B cell (primary cell): ENCODE measurements around the gene GXYLT1. TPM values are rescaled to one million over a fixed set of nuclear protein-coding genes. Genes with fewer than 3 reads are reported as not detected.

Source experiments
- ATAC-seq: fragments of 200-7000 bp; cut with Tn5 transposase; one replicate; pipeline ENCODE4 v1.10.0; 2021; ENCODE audit warnings: low read depth, mild to moderate bottlenecking, moderate number of reproducible peaks, moderate library complexity
- CTCF ChIA-PET: fragments of 350-600 bp; sonication (Branson Sonifier 250); formaldehyde crosslinking; loops from one replicate; lab custom pipeline; 2021; ENCODE audit warnings: antibody characterized with exemption, inconsistent platforms; lab: Charles Lee
- POLR2A ChIA-PET: fragments of 350-600 bp; sonication (Branson Sonifier 250); formaldehyde crosslinking; loops from one replicate; lab custom pipeline; 2021; ENCODE audit warnings: antibody characterized with exemption; lab: Charles Lee
- DNase-seq: peaks from one replicate; pipeline ENCODE4 v3.0.0; 2013
- H2AFZ ChIP-seq: 2 replicates; pipeline ENCODE4 v1.6.1; 2012; ENCODE audit warnings: mild to moderate bottlenecking, low read depth, low read length; ENCODE audit not compliant: insufficient read depth, poor library complexity, severe bottlenecking
- H3K27ac ChIP-seq, 2 donors: 1 replicate in 1 of 2; 2 replicates in 1 of 2; pipeline ENCODE4 v1.5.1; 2012 to 2013; ENCODE audit warnings: low read length in 2 of 2, mild to moderate bottlenecking in 2 of 2, moderate library complexity in 1 of 2
- H3K27me3 ChIP-seq, 4 experiments: fragments of 200-600 bp in 1 of 4; sonication (generic) in 1 of 4; replicated peaks in 1 of 4; 1 replicate in 2 of 4; 2 replicates in 2 of 4; pipeline versions ENCODE4 v1.6.1 to v1.7.0; 2013 to 2016; ENCODE audit warnings: low read length in 3 of 4, mild to moderate bottlenecking in 2 of 4, mixed read lengths in 1 of 4, moderate library complexity in 1 of 4; ENCODE audit not compliant: insufficient read depth in 4 of 4, control insufficient read depth in 3 of 4; ENCODE audit errors: control extremely low read depth in 1 of 4
- H3K36me3 ChIP-seq, 2 experiments: replicated peaks in 1 of 2; 1 replicate in 1 of 2; 2 replicates in 1 of 2; pipeline versions ENCODE4 v1.6.1 to v1.7.1; 2013; ENCODE audit warnings: low read length in 1 of 2; ENCODE audit not compliant: insufficient read depth in 2 of 2, control insufficient read depth in 1 of 2; ENCODE audit errors: control extremely low read depth in 1 of 2, extremely low read depth in 1 of 2
- H3K4me1 ChIP-seq, 2 donors: fragments of 200-600 bp in 1 of 2; sonication (generic) in 1 of 2; 1 replicate in 1 of 2; 2 replicates in 1 of 2; pipeline versions ENCODE4 v1.5.1 to v1.6.1; 2013 to 2017; ENCODE audit warnings: low read length in 2 of 2; ENCODE audit not compliant: control insufficient read depth in 2 of 2, insufficient read depth in 2 of 2
- H3K4me2 ChIP-seq: replicated peaks from 2 replicates; pipeline ENCODE3; 2012; ENCODE audit warnings: mild to moderate bottlenecking, low read depth, low read length; ENCODE audit not compliant: poor library complexity, severe bottlenecking
- H3K4me3 ChIP-seq, 5 experiments: fragments of 200-600 bp in 1 of 5; sonication (generic) in 1 of 5; 1 replicate in 3 of 5; 2 replicates in 2 of 5; pipeline versions ENCODE4 v1.5.1 to v1.7.0; 2011 to 2016; ENCODE audit warnings: low read length in 4 of 5, mild to moderate bottlenecking in 4 of 5, low read depth in 2 of 5, control low read depth in 1 of 5, moderate library complexity in 1 of 5; ENCODE audit not compliant: insufficient read depth in 1 of 5; ENCODE audit errors: control extremely low read depth in 1 of 5, extremely low read depth in 1 of 5
- H3K79me2 ChIP-seq: fragments of 200-600 bp; sonication (generic); one replicate; pipeline ENCODE4 v1.6.0; 2016; ENCODE audit warnings: low read length; ENCODE audit not compliant: control insufficient read depth, insufficient read depth
- H3K9ac ChIP-seq: fragments of 200-600 bp; sonication (generic); 2 replicates; pipeline ENCODE4 v1.6.1; 2017; ENCODE audit warnings: mild to moderate bottlenecking, low read length, moderate library complexity
- H3K9me3 ChIP-seq, 3 donors: one replicate each; pipeline versions ENCODE4 v1.6.1 to v1.7.1; 2013; ENCODE audit warnings: low read length in 2 of 3; ENCODE audit not compliant: control insufficient read depth in 2 of 3, insufficient read depth in 1 of 3; ENCODE audit errors: control extremely low read depth in 1 of 3
- H4K20me1 ChIP-seq: 2 replicates; pipeline ENCODE4 v1.6.0; 2012; ENCODE audit warnings: mild to moderate bottlenecking, low read length; ENCODE audit not compliant: insufficient read depth, control insufficient read depth, poor library complexity, severe bottlenecking
- H3K27ac Mint-ChIP-seq: one replicate; pipeline ENCODE4 v1.8.0; 2021; ENCODE audit warnings: mixed read lengths
- H3K27me3 Mint-ChIP-seq: one replicate; pipeline ENCODE4 v1.8.0; 2021; ENCODE audit warnings: mixed read lengths
- H3K4me1 Mint-ChIP-seq: one replicate; pipeline ENCODE4 v1.8.0; 2021; ENCODE audit warnings: mixed read lengths
- H3K4me3 Mint-ChIP-seq: one replicate; pipeline ENCODE4 v1.8.0; 2021; ENCODE audit warnings: mixed read lengths
- H3K9me3 Mint-ChIP-seq: one replicate; pipeline ENCODE4 v1.8.0; 2022; ENCODE audit warnings: mixed read lengths; ENCODE audit not compliant: insufficient read depth
- CTCF ChIP-seq: fragments of 200-600 bp; IDR thresholded peaks from one replicate; pipeline ENCODE4 v1.8.0; 2022; ENCODE audit warnings: antibody characterized with exemption, mild to moderate bottlenecking
- EZH2 ChIP-seq: IDR thresholded peaks from 2 replicates; pipeline ENCODE4 v1.6.1; 2012; ENCODE audit warnings: borderline replicate concordance, low read depth, mild to moderate bottlenecking, moderate library complexity, low read length; ENCODE audit not compliant: insufficient read depth, poor library complexity, severe bottlenecking
- WGBS: methylation state at CpG from one replicate; pipeline ENCODE4 v1.1.5; 2013; ENCODE audit warnings: missing lambda C conversion rate; ENCODE audit not compliant: insufficient coverage; 5-methylcytosine and 5-hydroxymethylcytosine counted together
- intact Hi-C: fragments of 100-400 bp; cut with micrococcal nuclease; formaldehyde crosslinking; loops from one replicate; pipeline ENCODE4 v1.10.0; 2022
- polyA plus RNA-seq: library from polyadenylated mRNA; depleted of rRNA; stranded (reverse); fragments of >200 nt; gene quantifications from 2 replicates; pipeline ENCODE4 v1.2.3, GENCODE V29; 2012
- total RNA-seq, 2 donors: library from RNA; stranded (reverse); fragments of 120-200 nt in 1 of 2; gene quantifications; 1 replicate in 1 of 2; 2 replicates in 1 of 2; pipeline versions ENCODE4 v1.2.3 to v1.2.4, GENCODE V29; 2013 to 2022

Gene GXYLT1
- total and polyA plus RNA-seq, 2 donors (not counting 1 experiment from before 2014, with no cell fraction given) = 2.0 to 9.4 TPM

GRCh38 chr12:42135259-42135814 is 9.3 kb downstream of the GXYLT1 start:
- H3K4me3 ChIP-seq = no peak overlapping the region
- no peak for DNase-seq
- intact Hi-C loops = no loop called here
- peaks cover 86% of the 10 kb centered on the region for H3K79me2 ChIP-seq
- ChIA-PET CTCF (no interaction called here), POLR2A (no interaction called here)
- H3K27ac ChIP-seq = no peak overlapping the region
- no peak overlapping the region for H3K4me3 Mint-ChIP-seq
- no peaks in the 10 kb centered on the region for H3K4me1 ChIP-seq
- H3K9me3 ChIP-seq = no peaks in the 10 kb centered on the region
- ATAC-seq = no peak
- 100% methylated on average over 1 of the region's 3 CpGs for WGBS
- H3K27ac Mint-ChIP-seq = no peak overlapping the region
- H3K4me1 Mint-ChIP-seq = peaks cover 37% of the 10 kb centered on the region
- no peak overlapping the region for H2AFZ ChIP-seq
- no peaks in the 10 kb centered on the region for H3K9me3 Mint-ChIP-seq
- peaks cover 49% of the 10 kb centered on the region for H4K20me1 ChIP-seq
- no peaks in the 10 kb centered on the region for H3K27me3 ChIP-seq
- H3K9ac ChIP-seq = no peak overlapping the region
- H3K27me3 Mint-ChIP-seq = no peaks in the 10 kb centered on the region
- H3K36me3 ChIP-seq = peaks cover 0 to 1% of the 10 kb centered on the region in 2 experiments
- TF ChIP-seq EZH2 (no peak), CTCF (no peak)
- no peak overlapping the region for H3K4me2 ChIP-seq

- Mint-ChIP-seq H3K9me3 (no peaks in the 10 kb centered on the region), H3K4me3 (no peak overlapping the region), H3K4me1 (peaks cover 35% of the 10 kb centered on the region), H3K27me3 (no peaks in the 10 kb centered on the region), H3K27ac (no peak overlapping the region)
- POLR2A ChIA-PET = no interaction called here
- ATAC-seq (no peak), DNase-seq (no peak)
- H2AFZ ChIP-seq = no peak overlapping the region
- H3K27ac ChIP-seq = no peak overlapping the region
- CTCF ChIA-PET = interaction anchor here (0.5 to 1.6 kb wide), 3 partner anchors 106 to 241 kb away, joined by 3 to 5 read pairs (median 3); no protein-coding TSS in a partner anchor
- TF ChIP-seq CTCF = no peak
- TF ChIP-seq EZH2 = no peak
- no peaks in the 10 kb centered on the region for H3K27me3 ChIP-seq
- H3K4me2 ChIP-seq = no peak overlapping the region
- H3K9me3 ChIP-seq = no peaks in the 10 kb centered on the region
- no peak overlapping the region for H3K4me3 ChIP-seq
- H3K4me1 ChIP-seq = peaks cover 0 to under 1% of the 10 kb centered on the region in 2 donors
- peaks cover 48% of the 10 kb centered on the region for H4K20me1 ChIP-seq
- H3K79me2 ChIP-seq = peaks cover 77% of the 10 kb centered on the region
- WGBS = no CpG with 5 or more reads among the region's 4 CpGs
- peaks cover 0 to 1% of the 10 kb centered on the region in 2 experiments for H3K36me3 ChIP-seq
- H3K9ac ChIP-seq = no peak overlapping the region
- intact Hi-C loops = no loop called here
Observed at GRCh38 chr12:42130672-42131402, 13.8 kb downstream of the GXYLT1 start.
